ENCODE data around the gene CKAP4.
A peak's percentile ranks its signal among the peaks of the same experiment; 100 is the strongest.

Gene CKAP4

DNA sequence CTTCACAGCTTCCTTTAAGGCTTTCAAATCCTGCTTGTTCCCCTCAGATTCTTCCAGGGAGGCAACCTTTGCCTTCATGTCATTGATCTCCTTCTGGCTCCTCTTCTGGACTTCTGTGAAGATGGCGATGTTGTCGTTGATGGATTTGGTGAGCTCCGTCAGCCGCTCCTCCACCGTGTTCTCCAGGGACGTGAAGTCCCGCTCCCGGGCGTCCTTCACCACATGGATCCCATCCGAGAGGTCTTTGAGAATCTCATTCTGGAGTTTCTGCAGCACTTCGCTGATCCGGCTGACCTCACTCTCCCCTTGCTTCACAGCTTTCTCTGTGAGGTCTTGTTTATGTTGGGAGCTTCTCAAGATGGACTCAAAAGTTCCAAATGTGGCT lies 7.9 kb downstream of the CKAP4 start:
- no peak for DNase-seq

DNA sequence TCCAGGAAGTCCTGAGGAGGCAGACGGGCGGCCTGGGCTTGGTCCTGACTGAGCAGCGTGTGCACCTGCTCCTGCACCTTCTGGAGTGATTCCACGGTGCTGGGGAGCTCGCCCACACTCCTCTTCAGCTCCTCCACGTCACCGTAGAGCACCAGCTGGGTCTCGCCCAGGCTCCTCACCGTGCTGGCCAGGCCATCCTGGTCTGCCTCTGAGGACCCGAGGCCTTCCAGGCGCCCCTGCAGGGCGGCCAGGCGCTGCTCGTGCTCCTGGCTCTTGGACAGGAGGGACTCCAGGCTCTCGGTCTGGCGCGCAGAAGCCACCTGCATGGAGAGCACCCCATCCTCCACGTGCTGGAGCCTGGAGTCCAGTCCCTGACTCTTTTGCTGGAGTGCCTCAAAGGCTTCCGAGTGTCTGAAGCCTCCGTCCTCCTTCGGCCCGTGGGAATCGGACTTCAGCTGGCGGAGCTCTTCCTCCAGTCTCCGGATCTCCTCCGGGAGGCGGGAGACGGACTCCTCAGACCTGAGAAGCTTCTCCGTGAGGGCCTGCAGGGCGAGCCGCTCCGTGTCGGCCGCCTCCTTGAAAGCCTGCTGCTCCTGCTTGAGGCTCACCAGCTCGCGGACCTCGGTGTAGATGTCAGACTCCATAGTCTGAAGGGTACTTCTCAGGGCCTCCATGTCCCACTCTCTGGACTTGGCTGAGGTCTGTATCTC lies 8.4 kb downstream of the CKAP4 start:
- DNase-seq, result no peak

DNA sequence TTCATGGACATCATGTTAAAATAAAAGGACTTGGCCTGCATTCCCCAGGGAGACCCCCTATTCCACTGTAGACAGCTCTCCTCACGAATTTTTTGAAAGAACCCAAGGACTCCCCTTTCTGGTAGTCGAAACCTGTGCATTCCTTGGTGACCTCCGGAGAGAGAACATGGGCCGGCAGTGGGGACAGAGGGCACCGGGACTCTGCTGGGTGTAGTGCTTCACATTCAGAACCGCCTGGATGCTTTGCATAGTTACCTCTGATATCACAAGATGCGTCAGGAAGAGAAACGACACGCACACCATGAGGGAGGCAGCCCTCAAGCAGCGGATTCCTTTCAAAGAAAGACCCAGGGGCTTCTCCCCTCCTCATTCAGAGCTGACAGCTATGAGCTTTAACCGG lies 9.7 kb downstream of the CKAP4 start:
- no peak for DNase-seq

DNA sequence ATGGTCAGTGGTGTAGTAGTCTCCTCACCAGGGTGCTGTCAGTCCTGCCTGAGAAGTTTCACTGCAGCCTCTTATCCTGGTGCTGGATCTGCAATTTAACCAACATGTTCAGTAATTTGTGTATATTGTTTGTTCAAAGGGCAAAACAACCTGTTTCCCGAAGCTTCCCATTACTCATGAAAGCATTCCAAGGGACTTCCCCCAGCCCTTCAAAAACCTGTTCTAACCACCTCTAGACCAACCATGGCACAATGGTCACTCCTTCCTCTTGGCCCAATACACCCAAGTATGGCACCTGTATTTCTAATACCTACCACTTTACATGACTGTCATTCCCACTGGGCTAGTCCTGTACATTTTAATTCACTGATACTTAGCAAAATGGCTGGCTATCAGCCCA lies 12.1 kb downstream of the CKAP4 start:
- DNase-seq, result no peak

DNA sequence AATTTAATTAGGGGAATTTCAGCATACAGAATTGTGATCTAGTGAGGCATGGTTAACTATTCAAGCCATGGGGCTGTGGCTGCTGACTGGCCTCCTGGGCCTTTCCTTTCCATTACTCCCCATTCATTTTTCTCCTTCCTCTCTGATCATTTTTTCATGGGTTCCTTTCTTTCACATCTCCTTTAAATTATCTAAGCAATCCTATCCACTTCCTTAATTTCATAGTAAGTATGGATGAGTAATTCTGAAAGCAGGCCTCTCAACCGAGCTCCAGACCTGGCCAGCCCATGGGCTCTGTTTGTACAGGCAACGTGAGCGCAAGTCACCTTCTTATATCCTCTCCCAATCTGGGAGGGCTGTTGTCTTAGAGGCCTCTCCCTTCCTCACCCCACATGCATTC lies 13.4 kb downstream of the CKAP4 start:
- DNase-seq, result no peak

DNA sequence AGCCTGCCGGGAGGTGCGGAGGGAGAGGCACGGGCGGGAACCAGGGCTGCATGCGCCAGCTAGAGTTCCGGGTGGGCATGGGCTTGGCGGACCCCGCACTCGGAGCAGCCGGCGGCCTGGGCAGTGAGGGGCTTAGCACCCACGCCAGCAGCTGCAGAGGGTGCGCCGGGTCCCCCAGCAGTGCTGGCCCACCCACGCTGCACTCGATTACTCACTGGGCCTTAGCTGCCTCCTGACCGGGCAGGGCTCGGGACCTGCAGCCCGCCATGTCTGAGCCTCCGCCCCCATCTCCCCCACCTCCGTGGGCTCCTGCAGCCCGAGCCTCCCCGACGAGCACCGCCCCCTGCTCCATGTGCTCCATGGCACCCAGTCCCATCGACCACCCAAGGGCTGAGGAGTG lies 14.8 kb downstream of the CKAP4 start:
- no peak for DNase-seq

DNA sequence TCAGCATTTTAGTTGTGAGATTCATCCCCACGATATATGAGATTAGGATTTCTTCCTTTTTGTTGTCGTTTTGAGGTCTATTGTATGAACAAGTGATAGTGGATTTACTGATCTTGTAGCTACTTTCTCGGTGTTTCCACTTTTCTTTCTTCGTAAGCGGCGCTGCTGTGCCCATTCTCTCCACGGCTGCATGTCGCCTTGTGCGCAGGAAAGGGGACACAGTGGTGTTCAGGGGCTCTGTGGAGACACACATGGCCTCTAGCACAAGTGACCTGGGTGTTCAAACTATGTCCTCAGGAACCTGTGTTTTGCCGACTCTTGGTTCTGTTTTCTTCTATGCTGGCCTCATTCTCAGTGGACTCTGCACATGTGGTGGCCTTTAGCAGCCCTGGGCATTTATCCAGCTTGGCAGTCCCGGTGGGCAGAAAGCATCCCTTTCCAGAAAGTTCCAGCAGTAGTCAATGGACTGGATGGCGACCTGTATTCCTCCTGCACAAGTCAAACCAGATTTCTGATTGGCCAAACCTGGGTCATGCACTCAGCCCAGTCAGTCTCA lies 18.7 kb downstream of the CKAP4 start:
- no peak for DNase-seq

DNA sequence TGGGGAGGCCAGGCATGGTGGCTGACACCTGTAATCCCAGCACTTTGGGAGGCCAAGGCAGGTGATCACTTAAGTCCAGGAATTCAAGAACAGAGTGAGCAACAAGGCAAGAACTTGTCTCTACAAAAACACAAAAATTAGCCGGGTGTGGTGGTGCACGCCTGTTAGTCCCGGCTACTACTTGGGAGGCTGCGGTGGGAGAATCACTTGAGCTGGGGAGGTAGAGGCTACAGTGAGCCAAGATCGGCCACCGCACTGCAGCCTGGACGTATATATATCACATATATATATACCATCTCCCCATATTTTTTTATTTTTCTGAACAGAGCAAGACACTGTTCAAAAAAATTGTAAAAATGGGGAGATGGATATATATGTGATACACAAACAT lies 19.5 kb downstream of the CKAP4 start:
- DNase-seq, result no peak

DNA sequence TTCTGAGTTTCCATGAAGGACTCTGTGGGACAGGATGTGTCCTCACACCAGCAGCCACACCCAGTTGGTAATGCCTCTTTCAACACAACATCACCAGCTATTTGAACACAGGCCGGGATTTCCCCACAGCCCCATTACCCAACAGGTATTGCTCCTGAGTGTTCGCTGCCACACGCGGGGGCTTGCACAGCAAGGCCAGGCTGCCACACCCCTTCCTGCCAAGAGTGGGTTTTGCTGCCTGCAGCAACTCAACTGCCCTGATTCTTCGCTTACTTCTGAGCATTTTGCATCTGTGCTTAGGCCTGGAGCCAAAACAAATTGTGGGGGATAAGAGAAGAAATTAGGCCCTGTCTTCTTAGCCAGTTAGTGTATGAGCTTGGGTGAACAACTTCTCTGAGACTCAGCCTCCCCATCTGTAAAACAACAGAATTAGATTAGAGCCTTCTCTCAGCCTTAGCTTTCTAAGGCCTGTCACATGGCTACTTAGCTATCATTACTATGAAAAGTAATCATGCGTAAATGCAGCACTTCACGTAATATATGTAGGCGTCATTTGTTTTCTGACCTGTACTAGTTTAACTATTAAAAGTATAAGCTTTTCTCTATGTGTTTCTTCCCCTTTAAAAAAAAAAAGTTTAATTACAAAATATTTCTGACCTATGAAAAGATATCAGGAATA lies 20.0 kb downstream of the CKAP4 start:
- DNase-seq, result no peak

DNA sequence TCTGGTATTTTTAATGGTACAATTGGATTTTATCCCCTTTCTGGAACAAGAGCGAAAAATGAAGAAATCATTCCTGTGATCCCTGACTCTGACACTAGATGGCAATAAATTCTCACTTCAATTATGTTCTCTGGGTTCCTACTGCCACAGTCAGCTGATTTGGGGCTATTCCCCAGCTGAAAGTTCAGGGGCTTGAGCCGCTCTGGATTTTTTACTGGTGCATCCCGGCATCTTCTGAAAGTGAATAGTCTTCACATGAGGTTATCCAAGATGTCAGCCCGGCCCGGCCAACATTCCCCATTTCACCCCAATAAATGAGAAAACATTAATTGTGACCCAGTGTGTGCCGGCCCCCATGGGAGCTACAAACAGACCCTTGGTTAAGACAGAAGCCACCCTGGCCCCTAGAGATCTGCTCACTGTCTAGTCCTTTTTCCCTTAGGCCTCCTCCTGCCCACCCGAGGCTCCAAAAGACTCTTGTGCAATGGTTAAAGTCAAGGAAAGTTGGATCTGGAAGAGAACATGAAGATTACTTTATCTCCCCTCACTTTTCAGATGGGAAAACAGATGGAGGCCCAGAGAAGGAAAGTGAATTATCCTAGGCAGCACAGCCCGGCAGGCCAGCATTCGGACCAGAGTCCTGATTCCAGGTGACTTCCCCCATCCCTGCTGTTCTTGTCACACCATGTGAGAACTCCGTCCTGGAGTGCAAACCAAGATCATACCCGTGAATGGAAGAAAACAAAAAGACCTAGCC lies 20.8 kb downstream of the CKAP4 start:
- peak; percentile 77 for DNase-seq

DNA sequence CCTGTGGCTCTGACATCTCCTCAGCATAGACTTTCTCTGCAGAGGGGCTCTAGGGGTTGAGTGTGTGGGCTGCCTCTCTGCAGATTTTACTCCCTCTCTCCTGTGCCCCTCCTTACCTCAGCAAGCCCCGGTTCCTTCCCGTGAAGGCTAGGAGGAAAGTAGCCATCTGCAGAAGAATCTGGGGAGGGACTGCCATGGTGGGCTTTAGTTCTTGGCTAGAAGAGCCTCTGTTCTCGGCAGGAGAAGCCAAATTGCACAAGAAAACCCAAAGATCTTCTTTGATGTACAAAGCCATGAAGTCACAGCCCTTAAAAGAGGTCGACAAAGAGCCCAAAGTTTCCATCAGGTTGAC lies 23.5 kb downstream of the CKAP4 start:
- no peak for DNase-seq

DNA sequence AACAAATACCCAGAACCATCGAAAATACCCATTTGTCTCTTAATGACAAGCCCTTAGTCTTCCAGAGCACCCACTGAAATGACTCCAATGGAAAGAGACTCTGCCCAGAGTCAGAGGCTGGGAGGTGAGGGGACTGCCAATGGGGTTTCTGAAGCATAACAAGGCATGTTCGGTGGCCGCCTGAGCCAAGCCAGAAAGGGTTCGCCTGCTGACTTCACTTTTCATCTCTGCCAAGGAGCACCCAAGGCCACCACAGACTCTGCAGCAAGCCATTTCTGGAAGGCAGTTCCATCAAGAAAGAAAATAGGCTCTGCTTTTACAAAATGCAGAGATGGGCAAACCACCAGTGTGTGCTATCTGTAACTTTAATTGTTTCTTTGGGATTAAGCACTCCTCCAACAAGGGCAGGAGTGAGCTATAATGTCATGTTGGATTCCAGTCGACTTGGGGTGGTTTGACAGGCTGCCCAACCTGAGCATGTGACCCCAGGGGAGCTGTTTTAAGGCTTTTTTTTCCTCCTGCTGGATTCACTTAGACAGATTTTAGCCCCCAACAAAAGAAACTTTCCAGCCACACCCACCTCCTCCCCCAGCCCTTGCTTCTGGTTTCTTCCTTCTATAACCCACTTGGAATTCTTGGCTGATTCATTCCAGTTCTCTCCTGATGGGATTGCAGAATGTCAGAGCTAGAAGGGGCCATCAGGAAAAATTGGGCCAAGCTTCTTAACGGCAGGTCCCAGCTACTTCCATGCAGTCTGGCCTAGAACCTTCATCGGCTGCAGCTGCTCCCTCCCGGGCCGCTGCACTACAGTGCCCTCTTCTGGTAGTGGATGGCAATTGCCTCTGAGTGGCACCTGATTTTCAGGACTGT lies 24.1 kb downstream of the CKAP4 start:
- DNase-seq, result peak; percentile 51

DNA sequence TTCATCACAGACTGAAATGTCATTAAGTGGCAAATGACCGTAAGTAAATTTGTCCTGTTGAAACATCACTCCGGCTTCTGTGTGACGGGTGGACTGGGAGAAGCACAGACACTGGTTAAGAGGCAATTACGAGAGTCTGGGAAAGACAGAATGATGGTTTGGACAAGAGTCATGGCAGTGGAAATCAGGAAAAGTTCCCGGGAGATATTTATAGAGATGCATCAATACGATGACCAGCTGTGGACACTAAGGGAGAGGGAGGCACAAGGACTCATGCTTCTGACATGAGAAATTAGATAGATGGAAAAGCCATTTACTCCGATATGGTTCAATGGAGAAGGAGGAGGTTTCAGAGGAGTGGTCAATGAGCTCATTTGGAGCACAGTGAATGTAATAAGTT lies 27.3 kb downstream of the CKAP4 start:
- no peak for DNase-seq

DNA sequence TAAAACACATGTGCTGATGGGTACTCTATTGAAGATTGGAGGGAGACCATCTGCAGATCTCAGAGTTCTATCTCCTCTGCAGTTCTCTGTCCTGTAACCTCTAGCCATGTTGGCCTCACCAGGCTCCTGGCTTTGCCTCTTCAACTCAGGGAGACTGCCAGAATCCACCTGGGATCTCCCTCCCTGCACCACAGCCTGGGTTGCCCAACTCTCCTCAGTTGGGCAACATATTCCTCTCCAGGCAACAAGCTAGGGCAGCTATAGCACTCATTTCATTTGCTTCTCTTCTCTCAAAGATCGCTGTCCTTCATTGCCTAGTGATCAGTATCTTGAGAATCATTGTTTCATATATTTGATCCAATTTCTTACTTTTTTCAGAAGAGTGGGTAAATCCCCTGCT lies 28.8 kb downstream of the CKAP4 start:
- DNase-seq, result no peak

DNA sequence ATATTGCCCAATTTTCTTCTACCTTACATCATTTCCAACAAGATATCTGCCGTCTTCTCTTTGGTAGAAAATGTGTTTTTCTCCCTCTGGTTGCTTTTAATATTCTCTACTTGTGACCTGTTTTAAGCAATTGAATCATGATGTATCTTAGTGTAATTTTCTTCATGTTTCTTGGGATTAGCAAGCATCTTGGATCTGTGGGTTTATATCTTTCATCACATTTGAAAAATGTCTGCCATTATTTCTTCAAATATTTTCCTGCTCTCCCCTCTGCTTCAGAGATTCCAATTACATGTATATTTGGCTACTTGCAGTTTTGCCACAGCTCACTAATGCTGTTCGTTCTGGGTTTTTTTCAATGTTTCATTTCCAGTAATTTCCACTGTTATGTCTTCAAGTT lies 30.1 kb downstream of the CKAP4 start:
- no peak for DNase-seq

DNA sequence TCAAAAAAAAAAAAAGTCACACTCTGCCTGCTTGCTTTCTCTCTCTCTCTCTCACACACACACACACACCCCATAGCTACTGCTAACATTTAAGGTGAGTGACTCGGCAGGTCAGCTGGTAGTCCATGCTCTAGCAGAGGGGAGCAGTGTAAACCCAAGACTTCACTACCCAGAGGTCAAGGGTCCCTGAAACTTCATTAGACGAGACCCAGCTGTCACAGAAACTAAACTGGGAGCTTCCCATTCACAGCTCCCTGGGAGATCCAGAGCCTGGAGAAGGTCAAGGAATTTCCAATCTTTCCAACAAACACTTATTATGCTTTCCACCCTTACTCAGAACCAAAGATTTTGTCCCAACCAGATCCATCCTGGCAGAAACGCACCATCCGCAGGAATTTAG lies 33.2 kb downstream of the CKAP4 start:
- DNase-seq, result no peak

DNA sequence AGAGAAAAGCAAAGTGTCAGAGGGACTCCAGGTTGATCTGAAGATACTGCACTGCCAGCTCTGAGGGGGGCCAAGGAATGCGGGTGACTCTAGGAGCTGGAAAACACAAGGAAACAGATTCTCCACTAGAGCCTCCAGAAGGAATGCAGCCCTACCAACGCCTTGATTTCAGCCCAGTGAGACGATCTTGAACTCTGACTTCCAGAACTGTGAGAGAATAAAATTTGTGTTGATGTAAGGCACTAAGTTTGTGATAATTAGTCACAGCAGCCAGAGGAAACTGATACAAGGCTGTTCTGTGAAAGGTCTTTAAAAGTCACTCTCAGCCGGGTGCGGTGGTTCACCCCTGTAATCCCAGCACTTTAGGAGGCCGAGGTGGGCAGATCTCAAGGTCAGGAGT lies 34.2 kb downstream of the CKAP4 start:
- DNase-seq, result no peak

DNA sequence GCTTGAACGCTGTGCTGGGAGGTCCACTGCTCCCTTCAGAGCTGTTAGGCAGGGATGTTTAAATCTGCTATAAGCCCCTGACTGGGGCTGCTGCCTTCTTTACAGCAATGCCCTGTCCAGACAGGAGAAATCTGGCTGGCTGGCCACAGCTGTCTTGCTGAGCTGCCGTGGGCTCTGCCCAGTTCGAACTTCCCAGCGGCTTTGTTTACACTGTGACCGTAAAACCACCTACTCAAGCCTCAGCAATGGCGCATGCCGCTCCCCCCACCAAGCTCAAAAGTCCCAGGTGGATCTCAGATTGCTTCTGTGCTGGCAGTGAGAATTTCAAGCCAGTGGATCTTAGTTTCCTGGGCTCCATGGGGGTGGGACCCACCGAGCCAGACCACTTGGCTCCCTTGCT lies 35.8 kb downstream of the CKAP4 start:
- DNase-seq, result peak; percentile 24

DNA sequence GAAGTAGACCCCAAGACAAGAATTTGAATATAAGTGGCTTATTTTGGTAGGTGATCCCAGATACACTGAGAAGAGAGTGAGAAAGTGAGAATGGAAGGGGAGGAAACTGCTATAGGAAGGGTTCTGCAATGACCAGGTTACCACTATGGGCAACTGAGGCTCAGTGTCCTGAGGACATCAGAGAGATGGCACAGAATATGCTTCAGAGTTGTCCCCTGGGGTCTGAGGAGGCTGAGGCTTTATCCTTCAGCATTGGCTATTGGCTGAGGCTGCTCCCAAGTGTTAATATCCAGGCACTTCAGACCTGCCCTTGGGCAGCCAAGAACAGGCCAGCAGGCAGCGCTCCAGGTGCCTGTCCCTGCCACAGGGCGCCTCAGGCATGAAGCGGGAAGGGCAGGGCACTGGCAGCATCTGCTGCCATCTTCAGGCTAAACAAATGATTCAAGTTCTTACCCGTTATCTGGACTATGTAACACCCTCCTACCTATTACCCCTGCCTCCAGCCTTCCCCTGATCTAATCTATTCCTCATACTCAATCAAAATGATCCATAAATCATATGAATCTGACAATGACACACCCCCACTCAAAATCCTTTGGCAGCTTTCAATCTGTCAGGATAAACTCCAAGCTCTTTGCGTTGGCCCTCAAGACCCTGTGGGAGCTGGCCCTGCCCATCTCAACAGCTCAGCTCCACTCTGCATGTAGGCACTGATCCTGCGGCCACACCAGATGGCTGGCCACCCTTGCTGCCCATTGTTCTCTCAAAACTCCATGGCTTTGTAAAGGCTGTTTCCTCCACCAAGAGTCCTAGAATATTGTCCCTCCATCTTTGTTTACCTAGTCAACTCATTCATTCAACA lies 42.4 kb downstream of the CKAP4 start:
- peak; percentile 22 for DNase-seq

DNA sequence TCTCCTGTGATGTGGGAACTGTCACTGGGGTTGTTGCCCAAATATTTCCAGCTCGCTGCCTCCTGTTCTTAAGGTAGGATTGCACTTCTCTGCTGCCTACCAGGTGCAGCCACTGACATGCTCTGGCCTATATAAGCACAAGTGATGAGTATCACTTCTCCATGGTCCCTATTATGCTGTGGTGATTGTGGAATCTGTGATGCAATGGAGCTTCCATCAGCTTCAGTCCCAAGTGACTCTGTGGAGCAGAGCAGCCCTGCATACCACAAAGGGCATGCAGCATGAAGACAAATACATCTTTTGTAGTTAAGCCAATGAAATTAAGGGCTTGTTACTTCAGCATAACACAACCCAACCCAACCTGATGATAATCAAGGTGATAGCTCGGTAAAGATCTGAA lies 43.5 kb downstream of the CKAP4 start:
- DNase-seq, result no peak

DNA sequence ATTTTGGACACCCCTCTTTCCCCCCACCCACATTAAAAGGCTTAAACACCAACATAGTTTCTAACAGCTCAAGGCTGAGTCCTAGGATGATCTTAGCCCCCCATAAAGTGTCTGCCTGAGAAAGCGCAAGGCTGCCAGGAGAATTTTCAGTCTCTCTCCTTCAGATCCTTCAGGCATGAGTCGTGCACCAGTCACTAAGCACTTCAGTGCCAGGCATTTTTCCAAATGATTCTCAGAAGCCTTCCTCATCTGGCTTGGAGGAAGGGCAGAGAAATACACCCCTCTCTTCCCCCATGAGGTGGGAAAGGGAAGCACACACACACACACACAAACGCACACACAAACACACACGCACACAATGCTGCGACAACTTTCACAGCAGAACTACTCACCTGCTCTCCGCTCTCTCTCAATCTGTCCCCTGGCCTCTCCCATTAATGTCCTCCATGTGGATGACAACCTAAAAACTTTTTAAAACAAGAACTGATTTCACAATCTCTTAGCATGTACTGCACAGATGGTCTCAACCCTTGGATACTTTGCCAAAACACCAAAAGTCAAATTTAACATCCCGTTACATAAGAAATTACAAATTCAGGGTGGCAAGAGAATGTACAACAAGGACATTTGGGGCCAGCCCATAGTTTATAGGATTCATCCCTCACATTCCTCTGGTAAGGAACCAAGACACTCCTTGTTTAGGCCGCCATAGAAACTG lies 49.8 kb downstream of the CKAP4 start:
- DNase-seq, result no peak
